H9 (cell line): Measurements from ENCODE around the gene ROBO1. TPM values are rescaled to one million over a fixed set of nuclear protein-coding genes. Genes with fewer than 3 reads are reported as not detected.

Source experiments
- DNase-seq: peaks from one replicate; pipeline ENCODE4 v3.0.0-alpha.2; 2017
- H2AFZ ChIP-seq: one replicate; pipeline ENCODE4 v1.6.1; 2013; ENCODE audit warnings: mild to moderate bottlenecking, low read length, control low read depth, moderate library complexity
- H2AK5ac ChIP-seq: 2 replicates; pipeline ENCODE4 v1.6.1; 2013; ENCODE audit warnings: low read length, control low read depth, mixed read lengths; ENCODE audit not compliant: insufficient read length
- H2BK120ac ChIP-seq: one replicate; pipeline ENCODE4 v1.6.1; 2013; ENCODE audit warnings: low read depth, mild to moderate bottlenecking, low read length, control low read depth, inconsistent platforms; ENCODE audit not compliant: poor library complexity, severe bottlenecking
- H2BK12ac ChIP-seq: 2 replicates; pipeline ENCODE4 v1.6.1; 2013; ENCODE audit warnings: low read length, control low read depth, mixed read lengths, low read depth; ENCODE audit not compliant: insufficient read length
- H2BK15ac ChIP-seq: 2 replicates; pipeline ENCODE4 v1.6.1; 2013; ENCODE audit warnings: low read depth, low read length, control low read depth
- H2BK20ac ChIP-seq: one replicate; pipeline ENCODE4 v1.6.1; 2013; ENCODE audit warnings: low read depth, mild to moderate bottlenecking, low read length, control low read depth, inconsistent platforms; ENCODE audit not compliant: poor library complexity, severe bottlenecking
- H2BK5ac ChIP-seq: 2 replicates; pipeline ENCODE4 v1.6.1; 2013; ENCODE audit warnings: low read length, control low read depth, mixed read lengths; ENCODE audit not compliant: insufficient read length
- H3K14ac ChIP-seq: 2 replicates; pipeline ENCODE4 v1.6.1; 2013; ENCODE audit warnings: low read length, control low read depth; ENCODE audit not compliant: insufficient read depth
- H3K18ac ChIP-seq: 2 replicates; pipeline ENCODE4 v1.6.1; 2013; ENCODE audit warnings: low read depth, mild to moderate bottlenecking, mixed read lengths, low read length, control low read depth; ENCODE audit not compliant: insufficient read length
- H3K23ac ChIP-seq: 2 replicates; pipeline ENCODE4 v1.6.1; 2013; ENCODE audit warnings: low read length, control low read depth, mixed read lengths, low read depth; ENCODE audit not compliant: insufficient read length
- H3K23me2 ChIP-seq: 2 replicates; pipeline ENCODE4 v1.6.1; 2013; ENCODE audit warnings: low read depth, mild to moderate bottlenecking, mixed read lengths, low read length, control low read depth; ENCODE audit not compliant: insufficient read length, poor library complexity, severe bottlenecking
- H3K27ac ChIP-seq: 2 replicates; pipeline ENCODE4 v1.5.1; 2013; ENCODE audit warnings: low read length, control low read depth, mixed read lengths, low read depth; ENCODE audit not compliant: insufficient read length
- H3K27me3 ChIP-seq: 2 replicates; pipeline ENCODE4 v1.6.1; 2013; ENCODE audit warnings: low read length, control low read depth, inconsistent platforms; ENCODE audit not compliant: insufficient read depth
- H3K4ac ChIP-seq: 2 replicates; pipeline ENCODE4 v1.6.1; 2013; ENCODE audit warnings: low read depth, mild to moderate bottlenecking, control low read depth, inconsistent platforms, low read length, moderate library complexity
- H3K4me1 ChIP-seq: 2 replicates; pipeline ENCODE4 v1.6.1; 2013; ENCODE audit warnings: low read length, control low read depth, inconsistent platforms; ENCODE audit not compliant: insufficient read depth
- H3K4me2 ChIP-seq: 2 replicates; pipeline ENCODE4 v1.6.1; 2013; ENCODE audit warnings: low read length, control low read depth, mixed read lengths; ENCODE audit not compliant: insufficient read length, insufficient read depth
- H3K56ac ChIP-seq: 2 replicates; pipeline ENCODE4 v1.6.1; 2013; ENCODE audit warnings: low read depth, mild to moderate bottlenecking, mixed read lengths, low read length, control low read depth; ENCODE audit not compliant: insufficient read length
- H3K79me1 ChIP-seq: 2 replicates; pipeline ENCODE4 v1.6.1; 2013; ENCODE audit warnings: low read depth, mild to moderate bottlenecking, moderate library complexity, low read length, control low read depth, inconsistent platforms; ENCODE audit not compliant: insufficient read depth, poor library complexity, severe bottlenecking
- H3K79me2 ChIP-seq: 2 replicates; pipeline ENCODE4 v1.6.1; 2013; ENCODE audit warnings: low read length, control low read depth, inconsistent platforms; ENCODE audit not compliant: insufficient read depth
- H3K9ac ChIP-seq: 2 replicates; pipeline ENCODE4 v1.6.1; 2013; ENCODE audit warnings: low read length, control low read depth, mixed read lengths; ENCODE audit not compliant: insufficient read length; ENCODE audit errors: extremely low read depth
- H3K9me3 ChIP-seq: one replicate; pipeline ENCODE4 v1.6.1; 2013; ENCODE audit warnings: low read depth, low read length, inconsistent platforms; ENCODE audit not compliant: control insufficient read depth
- H3T11ph ChIP-seq: one replicate; pipeline ENCODE4 v1.6.1; 2013; ENCODE audit warnings: mild to moderate bottlenecking, low read length, control low read depth, inconsistent platforms
- H4K20me1 ChIP-seq: one replicate; pipeline ENCODE4 v1.6.1; 2013; ENCODE audit not compliant: control insufficient read depth, insufficient read length, insufficient read depth
- H4K5ac ChIP-seq: 2 replicates; pipeline ENCODE4 v1.6.1; 2013; ENCODE audit warnings: low read depth, mild to moderate bottlenecking, mixed read lengths, low read length, control low read depth; ENCODE audit not compliant: insufficient read length
- H4K8ac ChIP-seq: replicated peaks from 2 replicates; pipeline ENCODE4 v1.6.1; 2013; ENCODE audit warnings: low read length, control low read depth, mixed read lengths, low read depth; ENCODE audit not compliant: insufficient read length
- H4K91ac ChIP-seq: 2 replicates; pipeline ENCODE4 v1.6.1; 2013; ENCODE audit warnings: low read depth, mild to moderate bottlenecking, moderate library complexity, mixed read lengths, low read length, control low read depth; ENCODE audit not compliant: insufficient read length
- H3K27ac Mint-ChIP-seq, 3 experiments: 2 replicates in 2 of 3; 3 replicates in 1 of 3; pipeline ENCODE4 v1.8.0; 2020 to 2021; ENCODE audit warnings: mixed read lengths in 3 of 3, mild to moderate bottlenecking in 1 of 3, moderate library complexity in 1 of 3
- H3K27me3 Mint-ChIP-seq: 2 replicates; pipeline ENCODE4 v1.8.0; 2021; ENCODE audit warnings: low read depth, mild to moderate bottlenecking, moderate library complexity, mixed read lengths
- H3K36me3 Mint-ChIP-seq, 3 experiments: 2 replicates in 2 of 3; 3 replicates in 1 of 3; pipeline ENCODE4 v1.8.0; 2020 to 2021; ENCODE audit warnings: low read depth in 3 of 3, mixed read lengths in 3 of 3; ENCODE audit not compliant: insufficient read depth in 1 of 3
- H3K4me1 Mint-ChIP-seq, 2 experiments: 2 replicates each; pipeline ENCODE4 v1.8.0; 2020; ENCODE audit warnings: mixed read lengths in 2 of 2
- H3K4me3 Mint-ChIP-seq, 2 experiments: 2 replicates in 1 of 2; 3 replicates in 1 of 2; pipeline ENCODE4 v1.8.0; 2020 to 2021; ENCODE audit warnings: mild to moderate bottlenecking in 2 of 2, mixed read lengths in 2 of 2, moderate library complexity in 1 of 2
- H3K9me3 Mint-ChIP-seq, 2 experiments: 2 replicates in 1 of 2; 3 replicates in 1 of 2; pipeline ENCODE4 v1.8.0; 2020; ENCODE audit warnings: mild to moderate bottlenecking in 2 of 2, mixed read lengths in 2 of 2, moderate library complexity in 1 of 2
- CTCF ChIP-seq: fragments of 200-600 bp; sonication (generic); conservative IDR thresholded peaks from 3 replicates; pipeline ENCODE4 v1.8.0; 2021; ENCODE audit warnings: antibody characterized with exemption, mild to moderate bottlenecking
- WGBS: extraction: QIAGEN DNeasy Blood & Tissue Kit; methylation state at CpG from one replicate; pipeline ENCODE4 v1.1.7; 2013; ENCODE audit warnings: missing lambda C conversion rate, low lambda C conversion rate, mixed read lengths; ENCODE audit not compliant: insufficient read length; ENCODE audit errors: extremely low coverage; 5-methylcytosine and 5-hydroxymethylcytosine counted together
- total RNA-seq: library from RNA; stranded (reverse); gene quantifications from 2 replicates; pipeline ENCODE4 v1.2.1, GENCODE V29; 2021

The ROBO1 gene
- total RNA-seq, 1 experiment from 2014 or later: 62.7 TPM

- Histone ChIP-seq H4K5ac (no peak overlapping the region), H3K79me1 (no peaks in the 10 kb centered on the region), H3K79me2 (no peaks in the 10 kb centered on the region), H4K8ac (no peak overlapping the region), H3K4me1 (no peaks in the 10 kb centered on the region; the same call in 1 of the 2 replicates), H3K27ac (no peak overlapping the region), H3K18ac (no peak overlapping the region), H3K14ac (no peak overlapping the region), H3K27me3 (no peaks in the 10 kb centered on the region), H2AFZ (no peak overlapping the region), H3K4ac (no peak overlapping the region), H3K9ac (no peak overlapping the region), H3K23me2 (no peaks in the 10 kb centered on the region), H3K56ac (no peak overlapping the region), H2BK15ac (no peak overlapping the region), H4K20me1 (no peaks in the 10 kb centered on the region), H4K91ac (no peak overlapping the region), H3K23ac (no peak overlapping the region), H2BK12ac (no peak overlapping the region), H2BK5ac (no peak overlapping the region), H2BK20ac (no peak overlapping the region), H2AK5ac (no peak overlapping the region), H3K4me2 (no peak overlapping the region), H3T11ph (no peak overlapping the region), H3K9me3 (no peaks in the 10 kb centered on the region), H2BK120ac (no peak overlapping the region)
- peaks cover 7 to 8% of the 10 kb centered on the region in 2 experiments; a peak in 3 of 5 replicates for H3K9me3 Mint-ChIP-seq
- H3K4me3 Mint-ChIP-seq: no peak overlapping the region
- DNase-seq: no peak
- peaks cover 0 to 10% (median 4%) of the 10 kb centered on the region in 3 experiments; a peak in 4 of 7 replicates for H3K36me3 Mint-ChIP-seq
- no peaks in the 10 kb centered on the region for H3K27me3 Mint-ChIP-seq
- H3K4me1 Mint-ChIP-seq: peaks cover 14 to 22% of the 10 kb centered on the region in 2 experiments
- no peak for TF ChIP-seq CTCF
- WGBS: no CpG with 5 or more reads among the region's 1 CpG
- no peak overlapping the region; a peak in 2 of 7 replicates for H3K27ac Mint-ChIP-seq
Observed at GRCh38 chr3:79230266-79230665, 537.5 kb downstream of the ROBO1 start.
